Fibroblast of skin of right quadriceps (primary cell): ENCODE measurements around the gene ASF1A.

ENCODE experiments used
- DNase-seq: peaks from one replicate; pipeline ENCODE4 v3.0.0-alpha.2; 2013

Gene ASF1A

DNA sequence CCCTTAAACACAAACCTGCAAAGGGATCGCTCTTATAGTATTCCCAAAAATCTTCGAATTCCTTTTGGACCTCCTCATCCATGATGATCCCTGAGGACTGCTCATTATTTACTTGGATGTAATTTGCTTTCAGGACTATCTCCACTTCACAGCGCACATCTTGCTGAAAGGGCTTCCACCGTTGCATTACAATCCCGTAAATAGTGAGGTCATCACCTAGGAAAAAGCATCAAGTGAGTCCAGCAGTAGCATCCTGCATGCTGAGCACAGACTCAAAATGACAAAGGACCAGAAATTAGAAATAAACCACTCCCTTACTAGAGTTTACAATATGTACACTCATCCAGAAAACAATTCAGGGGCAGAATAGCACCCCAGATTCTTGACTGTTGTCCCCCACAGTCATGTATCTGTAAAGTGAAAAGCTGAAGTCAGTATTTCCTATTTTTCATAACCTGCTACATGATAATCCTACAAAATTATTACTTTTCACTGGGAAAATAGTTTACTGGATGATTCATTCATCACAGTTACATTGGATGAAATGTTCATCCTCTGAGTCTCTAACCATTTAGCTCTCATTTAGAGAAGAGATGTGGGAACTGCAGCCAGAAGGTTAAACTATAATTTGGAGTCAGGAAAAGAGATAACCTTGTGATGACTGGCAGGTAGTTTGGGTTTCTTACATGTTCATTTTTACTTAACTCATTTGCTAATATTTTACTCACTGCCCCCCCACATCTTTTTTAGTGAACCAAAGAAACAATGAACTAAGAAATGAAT, 23.8 kb downstream of the ASF1A start:
- no peak for DNase-seq

DNA sequence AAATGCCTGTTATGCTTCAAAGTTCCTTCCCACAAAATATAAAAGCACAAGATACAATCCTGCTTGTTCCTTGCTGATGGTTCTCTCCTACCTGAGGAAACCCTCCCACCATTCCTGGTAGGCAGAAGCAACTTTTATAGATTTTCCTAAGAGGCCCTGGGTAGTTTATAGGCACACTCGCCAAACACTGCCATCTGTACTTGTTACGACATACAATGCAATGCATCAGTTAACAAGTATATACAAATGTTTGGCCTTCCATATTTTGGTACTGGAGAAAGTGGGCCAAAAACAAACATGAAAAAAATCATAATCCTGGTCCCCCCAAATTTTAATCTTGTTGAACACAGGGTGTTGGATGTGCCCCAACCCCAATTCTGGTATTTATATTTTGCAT, 24.4 kb downstream of the ASF1A start:
- no peak for DNase-seq

DNA sequence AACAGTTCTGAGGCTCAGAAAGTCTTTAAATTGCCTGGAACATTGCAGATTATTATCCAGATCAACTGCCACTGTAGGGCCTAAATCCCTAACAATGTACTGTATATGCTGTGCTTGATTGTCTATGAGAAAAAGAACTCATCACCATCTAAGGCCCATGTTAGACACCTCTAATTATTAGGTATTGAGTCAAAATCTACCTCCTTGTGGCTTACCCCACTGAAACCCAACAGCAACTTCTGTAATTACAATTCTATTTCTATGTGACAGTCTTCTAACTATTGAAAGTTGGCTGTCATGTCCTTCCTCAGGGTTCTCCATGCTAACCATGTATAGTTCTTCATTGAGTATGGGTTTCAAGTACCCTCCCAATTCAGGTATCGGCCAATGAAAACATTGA, 27.1 kb downstream of the ASF1A start:
- no peak for DNase-seq

DNA sequence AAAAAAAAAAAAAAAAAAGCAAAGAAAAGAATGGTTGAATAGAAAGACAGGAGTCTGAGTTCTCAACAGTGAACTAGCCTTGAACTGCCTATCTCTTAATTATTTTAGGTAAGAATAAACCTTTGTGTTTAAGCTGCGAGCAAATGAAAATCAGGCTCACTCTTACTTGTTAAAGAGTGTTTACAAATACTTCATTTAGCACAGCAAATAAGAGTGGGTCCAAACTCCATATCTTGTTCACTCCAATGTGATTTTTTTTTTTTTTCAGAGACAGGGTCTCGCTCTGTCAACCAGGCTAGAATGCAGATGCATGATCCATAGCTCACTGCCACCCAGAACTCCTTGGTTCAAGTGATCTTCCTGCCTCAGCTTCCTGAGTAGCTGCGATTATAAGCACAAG, 29.1 kb downstream of the ASF1A start:
- no peak for DNase-seq

DNA sequence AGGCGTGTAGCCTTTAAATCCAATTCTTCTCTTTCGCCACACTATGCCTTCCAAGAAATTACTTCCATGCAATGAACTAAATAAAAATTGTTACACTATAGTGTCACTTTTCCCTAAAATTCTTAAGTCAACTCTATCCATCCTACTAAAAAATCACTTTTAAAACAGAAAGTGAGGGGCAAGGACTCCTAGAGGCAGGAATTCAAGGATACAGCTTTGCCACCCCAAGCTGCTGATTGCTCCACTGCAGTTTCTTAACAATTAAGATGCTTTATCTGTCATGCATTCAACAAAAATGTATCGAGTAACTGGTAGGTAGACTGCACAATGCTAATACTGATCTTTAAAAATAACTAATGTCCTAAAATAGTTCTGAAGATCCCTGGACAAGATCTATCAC, 36.7 kb downstream of the ASF1A start:
- DNase-seq: no peak

DNA sequence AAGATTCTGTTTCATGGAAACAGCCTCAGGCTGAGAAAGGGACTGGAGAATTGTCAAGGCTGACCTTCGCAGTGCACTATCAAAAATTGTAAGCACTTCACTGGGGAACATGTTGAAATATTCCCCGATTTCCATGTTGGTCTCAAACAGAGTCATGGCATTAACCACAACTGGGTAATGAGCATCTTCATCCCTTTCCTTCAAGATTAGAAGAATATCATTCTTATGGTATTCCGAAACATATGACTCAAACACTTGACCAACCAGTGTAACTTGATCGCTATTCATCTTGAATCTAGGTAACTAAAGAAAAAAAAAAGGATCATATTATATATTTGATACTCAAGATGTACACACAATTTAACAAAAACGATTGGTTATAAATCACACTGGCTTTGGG, 37.5 kb downstream of the ASF1A start:
- no peak for DNase-seq

DNA sequence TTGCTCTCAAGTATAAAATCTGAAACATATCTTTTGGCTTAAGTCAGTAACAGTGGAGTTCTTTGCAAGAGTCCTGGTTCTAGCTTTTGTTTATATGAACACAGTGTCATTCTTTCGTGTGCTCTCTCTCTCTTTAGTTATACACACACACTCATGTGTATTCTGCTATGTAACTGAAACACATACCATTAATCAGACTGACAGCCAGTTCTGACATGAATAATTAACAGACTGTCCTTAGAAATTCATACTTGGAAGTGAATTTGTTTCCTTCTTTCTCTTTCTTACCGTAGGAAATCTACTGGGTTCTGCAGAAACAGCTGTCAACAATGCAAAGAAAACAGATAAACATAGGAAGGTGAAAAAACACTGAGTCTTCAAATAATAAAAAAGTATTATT, 38.5 kb downstream of the ASF1A start:
- no peak for DNase-seq

DNA sequence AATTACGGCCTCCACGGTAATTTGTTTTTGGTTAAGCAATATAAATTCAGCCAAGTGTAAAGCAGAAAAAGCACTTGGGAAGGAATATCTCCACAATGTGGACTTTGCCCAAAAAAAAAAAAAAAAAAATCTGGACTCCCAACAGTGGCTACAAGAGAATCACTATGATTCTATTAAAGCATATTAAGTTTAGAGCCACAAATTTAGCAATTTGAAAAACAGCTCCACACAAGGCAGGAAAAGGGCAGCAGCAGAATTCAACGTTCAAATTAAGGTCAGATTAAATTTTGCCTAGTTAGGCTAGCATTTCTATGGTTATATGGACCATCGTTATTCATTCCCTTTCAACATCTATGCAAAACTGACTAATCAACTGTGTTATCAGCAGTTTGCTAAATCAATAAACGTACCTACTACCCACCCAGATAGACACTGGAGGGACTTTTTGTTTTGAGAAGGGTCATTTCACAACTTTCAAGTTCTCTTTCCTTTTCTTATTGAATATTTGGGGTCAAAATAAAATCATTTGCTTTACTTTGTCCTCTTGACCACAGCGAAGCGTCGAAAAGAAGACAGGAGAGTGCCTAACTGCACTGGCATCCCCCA, 40.0 kb downstream of the ASF1A start:
- DNase-seq: no peak

DNA sequence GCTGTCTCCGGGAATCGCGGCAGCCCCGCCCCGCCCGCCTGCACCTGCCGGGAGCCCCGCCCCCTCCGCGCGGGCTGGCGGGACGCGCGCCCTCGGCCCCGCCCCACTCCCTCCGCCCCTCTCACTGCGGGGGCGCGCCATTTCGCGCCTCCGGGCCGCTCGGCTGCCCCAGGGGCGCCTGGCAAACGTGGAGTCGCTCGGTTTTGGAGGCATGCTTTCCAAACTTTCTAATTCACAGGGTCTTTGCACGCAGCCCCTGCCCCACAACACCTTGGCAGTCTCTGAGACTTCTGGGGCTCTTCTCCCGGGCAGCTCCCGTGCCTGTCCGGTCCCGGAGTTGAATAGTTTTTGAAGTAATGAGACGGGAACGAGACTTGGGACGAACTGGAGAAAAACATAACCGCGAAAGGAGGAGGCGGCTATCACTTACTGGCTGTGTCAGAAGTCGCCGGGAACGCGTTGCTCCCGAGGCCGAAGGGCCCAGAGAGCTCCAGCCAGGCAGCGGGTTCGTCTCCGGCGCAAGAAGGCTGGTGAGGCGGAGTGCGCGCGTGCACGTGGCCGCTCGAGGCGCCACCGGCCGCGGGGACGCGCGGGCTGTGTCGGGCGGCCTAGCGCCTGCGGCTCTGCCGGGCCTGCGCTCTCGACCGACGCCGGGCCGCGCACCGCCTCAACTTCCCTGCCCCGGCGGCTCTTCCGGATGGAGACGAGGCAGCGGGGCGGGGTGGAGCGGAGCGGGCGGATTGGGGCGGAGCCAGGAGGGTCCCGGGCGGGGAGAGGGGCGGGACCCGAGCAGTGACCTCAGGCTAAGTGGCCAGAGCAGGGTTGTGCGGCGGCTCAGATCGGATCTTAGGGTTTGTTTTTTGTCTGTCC, 40.7 kb downstream of the ASF1A start, which contains the start of gene MCM9:
Gene MCM9 (minus strand): TSS at position 699 of the 870 bp plus-strand sequence. CDS start 3,436 bp downstream, outside the sequence.
- peak; percentile 83 for DNase-seq

DNA sequence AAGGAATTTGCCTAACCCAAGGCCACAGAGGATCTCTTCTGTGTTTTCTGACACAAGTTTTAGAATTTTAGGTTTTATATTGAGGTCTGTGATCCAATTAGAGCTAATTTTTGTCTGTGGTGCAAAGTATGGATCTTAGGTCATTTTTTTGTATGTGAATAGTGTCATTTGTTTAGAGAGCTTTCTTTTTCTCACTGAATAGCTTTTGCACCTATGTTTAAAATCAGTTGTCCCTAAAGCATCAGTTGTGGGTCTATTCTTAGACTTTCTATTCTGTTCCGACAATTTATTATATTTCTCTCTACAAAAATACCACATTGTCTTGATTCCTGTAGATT, 41.3 kb downstream of the ASF1A start:
- DNase-seq: no peak

DNA sequence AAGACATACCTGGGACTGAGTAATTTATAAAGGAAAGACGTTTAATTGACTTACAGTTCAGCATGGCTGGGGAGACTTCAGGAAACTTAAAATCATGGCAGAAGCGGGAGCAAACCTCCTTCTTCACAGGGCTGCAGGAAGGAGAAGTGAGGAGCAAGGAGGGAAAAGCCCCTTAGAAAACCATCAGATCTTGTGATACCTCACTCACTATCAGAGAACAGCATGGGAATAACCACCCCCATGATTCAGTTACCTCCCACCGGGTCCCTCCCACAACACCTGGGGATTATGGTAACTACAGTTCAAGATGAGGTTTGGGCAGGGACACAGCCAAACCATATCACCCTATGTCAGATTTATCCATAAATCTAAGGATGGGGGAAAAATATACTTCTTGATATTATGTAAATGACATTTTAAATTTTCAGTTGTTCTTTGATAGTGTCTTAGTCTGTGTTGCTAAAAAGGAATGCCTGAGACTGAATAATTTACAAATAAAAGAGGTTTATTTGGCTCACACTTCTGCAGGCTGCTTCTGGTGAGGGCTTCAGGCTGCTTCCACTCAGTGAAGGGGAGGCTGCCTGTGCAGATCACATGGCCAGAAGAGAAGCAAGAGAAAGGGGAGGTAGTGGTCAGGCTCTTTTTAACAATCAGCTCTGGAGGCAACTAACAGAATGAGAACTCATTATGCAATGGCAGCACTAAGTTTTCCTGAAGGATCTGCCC, 42.2 kb downstream of the ASF1A start:
- no peak for DNase-seq

DNA sequence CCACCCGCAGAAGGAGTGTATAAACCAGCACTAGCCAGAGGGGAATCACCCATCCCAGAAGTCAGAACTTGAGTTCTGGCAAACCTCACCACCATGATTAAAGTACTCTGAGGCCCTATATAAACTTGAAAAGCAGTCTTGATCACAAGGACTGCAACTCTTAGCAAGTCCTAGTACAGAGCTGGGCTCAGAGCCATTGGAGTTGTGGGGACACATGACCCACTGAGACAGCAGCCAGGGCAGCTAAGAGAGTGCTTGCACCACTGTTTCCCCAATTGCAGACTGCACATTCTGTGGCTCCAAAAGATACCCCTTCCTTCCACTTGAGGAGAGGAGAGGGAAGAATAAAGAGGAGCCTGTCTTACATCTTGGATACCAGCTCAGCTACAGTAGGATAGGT, 45.7 kb downstream of the ASF1A start:
- DNase-seq: no peak

DNA sequence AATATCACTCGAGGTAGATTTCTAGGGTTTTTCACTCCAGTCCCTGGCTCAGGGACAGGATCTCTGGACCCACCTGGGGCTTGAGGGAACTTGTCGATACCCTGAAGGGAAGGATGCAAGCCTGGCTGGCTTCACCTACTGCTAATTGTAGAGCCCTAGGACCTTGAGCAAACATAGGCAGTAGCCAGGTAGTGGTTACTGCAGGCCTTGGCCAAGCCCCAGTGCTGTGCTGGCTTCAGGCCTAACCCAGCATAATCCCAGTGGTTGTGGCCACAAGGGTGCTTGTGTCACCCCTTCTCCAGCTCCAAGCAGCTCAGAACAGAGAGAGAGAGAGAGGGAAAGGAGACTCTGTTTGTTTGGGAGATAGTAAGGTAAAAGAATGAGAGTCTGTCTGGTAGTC, 46.8 kb downstream of the ASF1A start:
- DNase-seq: no peak

DNA sequence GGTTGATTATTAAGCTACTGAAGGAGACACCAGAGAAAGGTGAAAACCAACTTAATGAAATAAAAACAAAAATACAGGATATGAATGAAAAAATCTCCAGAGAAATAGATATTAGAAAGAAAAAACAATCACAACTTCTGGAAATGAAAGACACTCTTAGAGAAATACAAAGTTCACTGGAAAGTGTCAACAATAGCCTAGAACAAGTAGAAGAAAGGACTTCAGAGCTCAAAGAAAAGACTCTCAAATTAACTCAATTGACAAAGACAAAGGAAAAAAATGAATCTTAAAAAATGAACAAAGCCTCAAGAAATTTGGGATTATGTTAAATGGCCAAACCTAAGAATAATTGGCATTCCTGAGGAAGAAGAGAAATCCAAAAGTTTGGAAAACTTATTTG, 51.3 kb downstream of the ASF1A start:
- DNase-seq: no peak

DNA sequence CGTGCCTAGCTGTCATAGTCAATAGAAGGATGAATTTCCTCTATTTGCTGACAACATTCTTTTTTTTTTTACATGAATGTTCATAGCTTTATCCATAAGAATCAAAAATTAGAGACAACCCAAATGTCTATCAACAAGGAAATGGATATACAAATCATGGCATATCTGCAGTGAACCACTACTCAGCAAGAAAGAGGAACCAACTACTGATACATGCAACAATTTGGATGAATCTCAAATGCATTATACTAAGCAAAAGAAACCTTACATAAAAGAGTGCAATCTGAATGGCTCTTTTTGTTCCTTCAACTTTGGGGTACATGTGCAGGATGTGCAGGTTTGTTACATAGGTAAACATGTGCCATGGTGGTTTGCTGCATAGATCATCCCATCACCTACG, 58.7 kb downstream of the ASF1A start:
- DNase-seq: no peak

DNA sequence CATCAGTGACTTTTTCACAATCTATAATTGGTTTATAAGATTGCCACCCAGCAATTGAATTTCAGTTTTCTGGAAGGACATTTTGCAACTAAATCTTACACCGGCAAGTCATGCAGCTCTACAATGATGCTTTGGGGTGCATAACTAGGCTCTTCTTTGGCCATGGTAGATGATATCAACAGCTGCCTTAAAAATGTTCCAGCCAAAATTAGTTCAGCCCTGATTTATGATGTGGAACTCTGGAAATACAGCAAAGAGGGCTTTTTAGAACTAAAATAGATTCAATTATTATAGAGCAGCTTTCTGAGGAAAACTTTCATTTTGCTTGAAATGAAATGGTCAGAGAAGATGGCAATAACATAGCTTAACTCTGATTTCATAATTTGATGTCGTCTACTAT, 59.4 kb downstream of the ASF1A start:
- DNase-seq: no peak
